HUES48 (cell line): ENCODE results near the gene PNLIPRP3.

Experiments used
- H3K27ac ChIP-seq: one replicate; pipeline ENCODE4 v1.7.0; 2013; ENCODE audit warnings: low read depth, low read length, inconsistent platforms
- H3K27me3 ChIP-seq: 2 replicates; pipeline ENCODE4 v1.6.1; 2013; ENCODE audit warnings: mild to moderate bottlenecking, low read length; ENCODE audit not compliant: control insufficient read depth, insufficient read depth
- H3K36me3 ChIP-seq: 2 replicates; pipeline ENCODE4 v1.6.1; 2013; ENCODE audit warnings: low read length; ENCODE audit not compliant: control insufficient read depth, insufficient read depth
- H3K4me1 ChIP-seq: 2 replicates; pipeline ENCODE4 v1.6.1; 2013; ENCODE audit warnings: mild to moderate bottlenecking, low read length; ENCODE audit not compliant: control insufficient read depth, insufficient read depth
- H3K4me3 ChIP-seq: 2 replicates; pipeline ENCODE4 v1.5.1; 2013; ENCODE audit warnings: mild to moderate bottlenecking, low read depth, low read length
- H3K9ac ChIP-seq: 2 replicates; pipeline ENCODE4 v1.6.1; 2013; ENCODE audit warnings: mild to moderate bottlenecking, low read depth, low read length, moderate library complexity
- H3K9me3 ChIP-seq: 2 replicates; pipeline ENCODE4 v1.6.1; 2013; ENCODE audit warnings: low read length; ENCODE audit not compliant: control insufficient read depth, insufficient read depth

PNLIPRP3 gene

DNA sequence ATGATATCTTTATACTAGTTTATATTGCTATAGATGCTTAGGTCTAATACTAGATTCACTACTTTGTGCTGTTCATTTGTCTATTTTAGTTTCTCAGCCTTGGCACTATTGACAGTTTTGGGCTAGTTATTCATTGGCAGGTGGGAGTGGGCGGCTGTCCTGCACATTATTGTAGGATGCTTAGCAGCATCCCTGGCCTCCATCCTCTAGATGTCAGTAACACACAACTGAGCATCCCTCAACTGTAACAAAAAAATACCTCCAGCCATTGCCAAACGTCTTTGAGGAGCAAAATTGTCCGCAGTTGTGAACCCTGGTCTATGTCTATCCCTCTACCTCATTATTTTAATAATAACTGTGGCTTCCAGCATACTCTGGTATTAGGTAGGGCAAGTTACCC, 83.7 kb downstream of the PNLIPRP3 start:
- no peak overlapping the region for H3K4me3 ChIP-seq
- no peaks in the 10 kb centered on the region for H3K4me1 ChIP-seq
- H3K9ac ChIP-seq: no peak overlapping the region
- H3K9me3 ChIP-seq: no peaks in the 10 kb centered on the region
- H3K27me3 ChIP-seq: no peaks in the 10 kb centered on the region
- no peak overlapping the region for H3K27ac ChIP-seq
- no peaks in the 10 kb centered on the region for H3K36me3 ChIP-seq

DNA sequence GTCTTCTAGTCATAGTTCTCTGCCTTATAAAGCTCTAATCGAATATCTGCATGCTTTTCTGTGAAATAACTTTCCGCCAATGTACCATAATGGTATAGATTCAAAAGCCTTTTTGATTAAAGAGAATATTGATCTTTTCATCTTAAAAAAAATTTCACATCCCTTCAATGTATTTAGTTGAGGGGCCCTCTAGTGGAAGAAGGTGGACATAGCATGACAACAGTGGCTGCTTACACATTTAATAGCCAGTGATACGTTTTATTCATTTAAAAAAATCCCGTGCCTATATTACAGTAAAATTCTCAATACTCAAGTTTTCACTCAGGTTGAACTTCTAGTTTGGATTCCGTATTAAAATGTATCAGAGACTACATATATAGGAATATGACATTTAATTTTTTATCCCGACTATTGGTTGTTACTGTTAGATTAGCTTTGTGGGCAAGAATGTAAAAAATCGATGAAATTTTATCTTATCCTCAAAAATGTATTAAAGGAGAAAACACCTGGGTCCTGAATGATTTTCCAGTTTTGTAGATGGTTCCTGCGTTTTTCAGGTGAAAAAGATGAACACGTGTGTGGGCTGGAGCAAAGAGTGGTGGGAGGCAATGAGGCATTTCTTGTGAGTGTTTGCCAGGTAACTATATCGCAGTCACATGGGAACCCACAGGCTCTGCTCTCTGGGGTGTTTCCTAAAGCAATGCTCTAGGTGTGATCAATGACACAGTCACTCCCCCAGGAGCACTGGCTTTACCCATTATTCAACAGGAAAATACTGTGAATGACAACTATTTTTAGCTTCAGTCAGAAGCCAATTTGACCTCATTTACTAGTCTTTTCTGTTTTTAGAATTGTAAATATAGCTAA, 94.0 kb downstream of the PNLIPRP3 start:
- Histone ChIP-seq H3K9ac (no peak overlapping the region), H3K9me3 (no peaks in the 10 kb centered on the region), H3K4me1 (no peaks in the 10 kb centered on the region), H3K36me3 (no peaks in the 10 kb centered on the region), H3K27me3 (no peaks in the 10 kb centered on the region), H3K4me3 (no peak overlapping the region), H3K27ac (no peak overlapping the region)

DNA sequence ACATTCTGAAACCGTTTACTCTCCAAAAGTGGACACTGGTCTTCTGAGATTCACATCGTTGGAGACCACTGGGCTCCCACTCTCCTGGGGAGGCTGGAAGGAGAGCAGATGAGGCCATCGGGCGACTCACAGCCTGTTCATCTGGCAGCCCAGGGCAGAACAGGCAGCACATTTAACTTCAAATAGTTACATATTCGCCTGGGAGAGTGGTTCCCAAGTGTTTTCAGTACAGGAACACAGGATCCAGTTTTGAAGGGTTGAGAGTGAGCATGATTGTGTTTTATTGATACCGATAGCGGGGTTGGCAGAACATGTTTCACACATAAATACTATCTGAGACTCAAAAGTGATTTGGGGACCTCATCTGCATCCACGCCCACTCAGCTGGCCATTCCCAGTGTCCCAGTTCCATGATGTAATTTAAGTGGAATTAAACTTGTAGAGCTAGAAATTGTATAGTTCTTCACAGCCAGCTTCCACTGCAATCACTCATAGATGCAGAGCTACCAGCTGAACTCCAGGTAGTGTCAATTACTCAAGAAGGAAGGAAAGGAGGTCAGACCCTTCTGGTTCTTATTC, 95.2 kb downstream of the PNLIPRP3 start:
- no peaks in the 10 kb centered on the region for H3K4me1 ChIP-seq
- no peaks in the 10 kb centered on the region for H3K27me3 ChIP-seq
- no peaks in the 10 kb centered on the region for H3K36me3 ChIP-seq
- no peak overlapping the region for H3K9ac ChIP-seq
- H3K9me3 ChIP-seq: no peaks in the 10 kb centered on the region
- no peak overlapping the region for H3K27ac ChIP-seq
- no peak overlapping the region for H3K4me3 ChIP-seq

DNA sequence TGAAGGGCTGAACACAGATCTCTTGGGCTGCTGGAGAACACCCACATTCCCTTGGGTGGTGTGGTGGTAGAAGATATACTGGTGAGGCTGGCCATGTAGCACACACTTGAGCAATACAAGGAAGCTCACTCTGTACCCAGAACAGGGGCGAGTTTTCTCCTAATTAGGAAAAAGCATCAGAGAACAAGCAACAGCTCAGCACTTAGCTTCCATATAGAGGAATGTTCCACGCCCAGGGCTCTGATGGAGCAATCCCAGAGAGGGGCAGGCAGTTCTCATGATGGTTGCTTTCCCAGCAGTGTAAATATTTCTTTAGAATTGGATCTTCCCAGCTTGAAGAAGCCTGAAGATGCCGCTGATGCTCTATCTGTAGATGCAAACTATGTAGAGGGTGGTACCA, 97.1 kb downstream of the PNLIPRP3 start:
- H3K27ac ChIP-seq: no peak overlapping the region
- H3K9ac ChIP-seq: no peak overlapping the region
- no peaks in the 10 kb centered on the region for H3K4me1 ChIP-seq
- no peak overlapping the region for H3K4me3 ChIP-seq
- no peaks in the 10 kb centered on the region for H3K36me3 ChIP-seq
- H3K27me3 ChIP-seq: no peaks in the 10 kb centered on the region
- H3K9me3 ChIP-seq: no peaks in the 10 kb centered on the region

DNA sequence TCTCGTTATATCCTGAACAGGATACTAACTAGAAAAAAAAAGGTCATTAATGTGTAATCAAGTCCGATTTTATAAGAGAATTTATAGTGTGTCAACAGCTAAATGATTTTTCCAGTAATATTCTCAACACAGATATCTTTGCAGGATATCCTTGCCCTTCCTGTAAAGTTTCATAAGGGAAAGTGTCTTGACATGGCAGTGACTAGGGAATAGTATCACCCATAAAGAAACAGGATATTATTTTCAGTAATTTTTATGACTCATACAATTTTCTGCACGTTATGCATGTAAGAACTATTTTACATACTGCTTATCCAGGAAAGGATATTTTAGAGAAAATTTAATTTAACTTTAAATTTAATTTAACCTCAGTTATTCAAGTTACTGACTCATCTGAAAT, 98.6 kb downstream of the PNLIPRP3 start:
- no peak overlapping the region for H3K9ac ChIP-seq
- no peak overlapping the region for H3K4me3 ChIP-seq
- H3K27me3 ChIP-seq: no peaks in the 10 kb centered on the region
- no peak overlapping the region for H3K27ac ChIP-seq
- H3K9me3 ChIP-seq: no peaks in the 10 kb centered on the region
- H3K36me3 ChIP-seq: no peaks in the 10 kb centered on the region
- H3K4me1 ChIP-seq: no peaks in the 10 kb centered on the region
